Progenitor cell of endocrine pancreas (in vitro differentiated cells): ENCODE results near the gene SUGCT. TPM values are rescaled to one million over a fixed set of nuclear protein-coding genes. Genes with fewer than 3 reads are reported as not detected.
A peak's percentile ranks its signal among the peaks of the same experiment; 100 is the strongest.

Source experiments
- DNase-seq: peaks from one replicate; pipeline ENCODE4 v3.0.0; 2021; ENCODE audit warnings: low spot score; ENCODE audit not compliant: unreplicated experiment
- H3K27ac Mint-ChIP-seq: 2 replicates; pipeline ENCODE4 v1.8.0; 2021; ENCODE audit warnings: mild to moderate bottlenecking, moderate library complexity, mixed read lengths
- H3K27me3 Mint-ChIP-seq: 2 replicates; pipeline ENCODE4 v1.8.0; 2021; ENCODE audit warnings: mixed read lengths
- H3K36me3 Mint-ChIP-seq: 2 replicates; pipeline ENCODE4 v1.8.0; 2022; ENCODE audit warnings: mixed read lengths; ENCODE audit not compliant: insufficient read depth
- H3K4me1 Mint-ChIP-seq: 2 replicates; pipeline ENCODE4 v1.8.0; 2021; ENCODE audit warnings: low read depth, mixed read lengths
- H3K4me3 Mint-ChIP-seq: 2 replicates; pipeline ENCODE4 v1.8.0; 2021; ENCODE audit warnings: low read depth, mild to moderate bottlenecking, moderate library complexity, mixed read lengths
- H3K9me3 Mint-ChIP-seq: 2 replicates; pipeline ENCODE4 v1.8.0; 2021; ENCODE audit warnings: low read depth, mixed read lengths
- CTCF ChIP-seq: fragments of 200-600 bp; sonication (generic); IDR thresholded peaks from one replicate; pipeline ENCODE4 v1.5.0; 2021; ENCODE audit warnings: antibody characterized with exemption, mild to moderate bottlenecking; ENCODE audit not compliant: unreplicated experiment
- total RNA-seq: library from RNA; stranded (reverse); gene quantifications from 2 replicates; pipeline ENCODE4 v1.2.1, GENCODE V29; 2021

Gene SUGCT
- total RNA-seq, 1 donor from 2014 or later: 6.2 TPM

- H3K36me3 Mint-ChIP-seq: no peaks in the 10 kb centered on the region
- no peak for DNase-seq
- peaks cover 35% of the 10 kb centered on the region for H3K4me1 Mint-ChIP-seq
- H3K9me3 Mint-ChIP-seq: peaks cover 4% of the 10 kb centered on the region
- H3K27ac Mint-ChIP-seq: no peak overlapping the region
- no peaks in the 10 kb centered on the region for H3K27me3 Mint-ChIP-seq
- H3K4me3 Mint-ChIP-seq: no peak overlapping the region
- no peak for TF ChIP-seq CTCF
Observed at GRCh38 chr7:40822861-40823260, 688.1 kb downstream of the SUGCT start.

- H3K27ac Mint-ChIP-seq: no peak overlapping the region
- no peak for TF ChIP-seq CTCF
- H3K4me3 Mint-ChIP-seq: no peak overlapping the region
- H3K27me3 Mint-ChIP-seq: no peaks in the 10 kb centered on the region
- H3K4me1 Mint-ChIP-seq: peaks cover 35% of the 10 kb centered on the region
- DNase-seq: no peak
- no peaks in the 10 kb centered on the region for H3K36me3 Mint-ChIP-seq
- H3K9me3 Mint-ChIP-seq: no peaks in the 10 kb centered on the region
Observed at GRCh38 chr7:40824461-40824860, 689.7 kb downstream of the SUGCT start.

DNA sequence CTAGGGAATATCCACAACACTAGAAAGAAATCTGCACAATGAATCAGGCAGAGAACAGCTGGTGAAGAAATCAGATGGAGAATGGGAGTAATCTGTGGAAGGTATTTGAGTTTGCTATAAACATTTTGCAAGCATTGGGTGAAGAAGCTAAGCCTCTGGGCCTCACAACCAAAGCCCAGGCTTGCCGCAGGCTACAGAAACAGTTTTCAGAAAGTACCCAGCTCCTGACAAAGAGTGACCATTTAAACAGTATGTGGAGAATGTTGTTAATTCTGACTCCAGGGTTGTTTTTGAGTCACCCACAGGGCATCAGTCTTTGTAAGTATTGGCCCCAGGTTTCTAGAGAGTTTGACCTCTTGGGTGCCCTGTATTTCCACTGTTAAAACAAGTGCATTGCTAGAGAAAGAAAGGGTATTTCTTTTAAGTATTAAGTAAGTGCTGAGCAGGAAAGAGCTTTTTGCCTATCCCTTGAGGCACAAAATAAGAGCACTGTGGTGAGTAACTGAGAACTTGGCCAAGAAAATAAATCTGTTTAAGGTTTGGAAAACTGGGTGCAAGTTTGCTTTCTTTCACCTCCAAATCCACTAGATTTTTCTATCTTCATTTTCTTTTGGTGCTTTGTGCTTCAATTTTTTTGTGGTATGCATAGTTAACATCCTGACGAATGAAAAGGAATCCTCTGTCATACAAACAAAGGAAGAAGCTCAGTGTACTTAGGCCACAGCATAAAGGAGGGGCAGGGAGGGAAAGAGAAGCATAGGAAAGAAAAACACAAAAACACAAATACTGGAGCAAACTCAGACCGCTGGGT is 691.8 kb downstream of the SUGCT start:
- Mint-ChIP-seq H3K4me3 (no peak overlapping the region), H3K27ac (peak overlapping the region; percentile 50), H3K27me3 (no peaks in the 10 kb centered on the region), H3K9me3 (no peaks in the 10 kb centered on the region), H3K36me3 (no peaks in the 10 kb centered on the region), H3K4me1 (peaks cover 35% of the 10 kb centered on the region)
- TF ChIP-seq CTCF: no peak
- DNase-seq: no peak

GRCh38 chr7:40827222-40828085 is 692.6 kb downstream of the SUGCT start:
- peaks cover 32% of the 10 kb centered on the region for H3K4me1 Mint-ChIP-seq

More at GRCh38 chr7:40827222-40828085, 692.6 kb downstream of the SUGCT start:
- no peaks in the 10 kb centered on the region for H3K36me3 Mint-ChIP-seq
- DNase-seq: no peak
- no peaks in the 10 kb centered on the region for H3K27me3 Mint-ChIP-seq
- H3K9me3 Mint-ChIP-seq: no peaks in the 10 kb centered on the region
- no peak for TF ChIP-seq CTCF
- peak overlapping the region; percentile 59 for H3K27ac Mint-ChIP-seq
- no peak overlapping the region for H3K4me3 Mint-ChIP-seq
